8988T (cell line): Measurements from ENCODE around the gene PHF14.
"Not testable (repeated sequence)": the region's sequence is repeated elsewhere in the genome, so short reads cannot be mapped to it uniquely, and the experiment has no call there.

ENCODE experiments used
- DNase-seq: peaks from one replicate; pipeline ENCODE4 v3.0.0; 2011

The PHF14 gene

DNA sequence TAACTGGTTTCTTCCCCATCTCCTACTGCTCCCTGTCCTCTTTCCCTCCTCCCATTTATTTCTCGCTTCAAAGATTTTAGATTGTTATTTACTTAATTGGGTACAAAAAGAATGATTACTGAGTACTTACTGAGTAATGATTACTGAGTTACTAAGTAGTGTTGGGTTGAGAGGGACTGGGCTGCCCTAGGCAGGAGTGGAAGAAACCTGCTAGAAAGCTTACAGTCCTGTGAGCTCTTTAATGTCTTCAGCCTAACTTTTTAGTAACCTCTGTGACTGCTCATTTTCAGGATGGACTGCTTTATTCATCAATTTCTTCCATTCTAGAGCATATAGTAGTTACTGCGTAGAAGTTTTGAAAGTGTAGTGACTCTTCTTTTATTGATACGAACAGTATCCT lies 7.6 kb downstream of the PHF14 start:
- DNase-seq, result no peak

GRCh38 chr7:10990748-10991147 lies 17.1 kb downstream of the PHF14 start:
- DNase-seq, result not testable (repeated sequence)

GRCh38 chr7:10995482-10996166 lies 22.0 kb downstream of the PHF14 start:
- not testable (repeated sequence) for DNase-seq

- DNase-seq, result no peak
Measured at GRCh38 chr7:10998996-10999757, 25.5 kb downstream of the PHF14 start.

DNA sequence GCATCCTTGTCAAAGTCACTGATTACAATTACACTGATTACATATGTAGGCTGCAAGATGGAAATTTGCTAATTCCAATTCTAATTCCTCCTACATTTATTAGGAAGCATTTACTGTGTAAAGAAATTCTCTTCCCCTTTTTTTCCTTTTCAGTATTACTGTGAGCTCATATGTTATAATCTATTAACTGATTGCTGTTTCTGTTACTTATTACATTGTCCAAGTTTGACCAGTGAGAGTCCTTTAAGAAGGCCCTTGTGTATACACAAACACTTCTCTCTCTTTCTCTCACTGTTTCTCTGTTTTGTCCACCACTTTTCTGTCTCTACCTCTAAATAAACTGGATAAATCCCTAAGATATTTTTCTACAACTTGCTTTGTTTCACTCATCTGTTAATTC lies 31.5 kb downstream of the PHF14 start:
- DNase-seq, result no peak

GRCh38 chr7:11006291-11006690 lies 32.6 kb downstream of the PHF14 start:
- no peak for DNase-seq

- DNase-seq, result no peak
Measured at GRCh38 chr7:11009631-11010030, 36.0 kb downstream of the PHF14 start.

DNA sequence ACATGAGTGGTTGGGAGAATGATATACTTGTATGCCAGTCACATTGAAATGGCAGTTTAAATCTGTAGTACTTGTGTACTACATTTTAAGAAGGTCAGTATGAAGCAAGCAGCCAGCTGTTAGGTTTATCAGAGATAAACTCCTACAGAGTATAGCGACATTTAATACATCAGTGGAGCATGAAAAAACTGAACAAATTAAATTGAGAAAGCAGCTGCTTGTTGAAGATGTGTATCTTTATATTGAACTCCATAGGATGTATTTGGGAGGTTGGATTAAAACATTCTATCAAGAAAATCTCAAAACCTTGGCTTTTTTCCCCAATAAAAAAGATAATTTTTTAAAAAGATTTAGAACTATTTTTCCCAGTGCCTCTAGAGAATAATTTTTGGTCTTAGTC lies 47.8 kb downstream of the PHF14 start:
- DNase-seq, result no peak

DNA sequence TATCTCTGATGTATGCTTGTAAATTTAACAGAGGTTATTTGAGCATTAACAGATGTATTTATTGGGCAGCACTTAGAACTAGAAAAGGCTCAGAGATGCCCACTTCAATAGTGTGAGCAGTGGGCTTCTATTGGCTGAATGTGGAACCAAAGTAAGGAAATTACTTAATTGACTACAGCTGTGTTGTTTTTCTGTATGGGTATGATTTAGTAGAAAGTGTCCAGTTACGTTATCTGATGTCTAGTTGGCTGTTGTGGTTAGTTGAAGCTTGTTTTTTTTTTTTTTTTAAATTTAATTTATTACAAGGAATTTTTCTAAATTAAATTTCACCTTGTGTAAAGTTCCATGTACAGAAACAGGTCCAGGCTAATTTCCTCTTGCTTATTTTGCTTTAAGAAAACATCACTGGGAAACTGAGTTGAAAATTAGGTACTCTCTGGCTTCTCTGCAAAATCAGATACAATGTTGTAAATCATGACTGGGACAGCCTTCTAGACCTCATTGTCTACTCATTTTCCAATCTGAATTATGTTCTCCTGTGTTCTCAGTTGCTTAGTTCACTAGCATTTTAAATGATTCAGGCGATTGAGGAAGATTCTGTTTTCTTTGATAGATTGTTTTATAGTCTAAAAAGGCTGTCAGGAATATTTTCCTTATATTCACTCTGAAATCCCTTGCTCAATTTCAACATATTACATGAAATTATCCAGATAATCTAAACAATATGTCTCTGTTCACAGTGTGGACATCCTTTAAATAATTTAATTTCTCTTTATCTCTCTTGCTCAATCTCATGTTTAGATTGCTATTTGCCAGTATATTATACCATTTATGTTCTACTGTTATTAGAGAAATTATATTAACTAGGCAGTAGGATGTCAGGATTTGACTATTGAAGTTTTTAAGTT lies 53.0 kb downstream of the PHF14 start:
- no peak for DNase-seq

DNA sequence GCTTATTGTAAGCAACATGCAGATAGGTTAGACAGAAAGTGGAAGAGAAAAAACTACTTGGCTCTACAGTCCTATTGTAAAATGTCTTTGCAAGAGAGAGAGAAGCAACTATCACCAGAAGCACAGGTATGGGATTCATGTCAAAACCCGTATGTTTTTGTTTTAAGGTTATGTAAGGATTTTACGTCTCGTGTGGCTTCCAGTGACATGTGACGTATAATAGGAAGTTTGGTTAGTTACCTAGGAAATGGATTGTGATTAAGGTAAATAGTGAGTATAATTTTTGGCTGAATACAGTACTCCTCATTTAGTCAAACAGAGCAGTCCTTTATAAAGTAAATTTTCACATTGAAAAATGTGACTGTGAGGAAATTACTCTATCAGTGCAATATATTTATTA lies 62.0 kb downstream of the PHF14 start:
- no peak for DNase-seq

DNA sequence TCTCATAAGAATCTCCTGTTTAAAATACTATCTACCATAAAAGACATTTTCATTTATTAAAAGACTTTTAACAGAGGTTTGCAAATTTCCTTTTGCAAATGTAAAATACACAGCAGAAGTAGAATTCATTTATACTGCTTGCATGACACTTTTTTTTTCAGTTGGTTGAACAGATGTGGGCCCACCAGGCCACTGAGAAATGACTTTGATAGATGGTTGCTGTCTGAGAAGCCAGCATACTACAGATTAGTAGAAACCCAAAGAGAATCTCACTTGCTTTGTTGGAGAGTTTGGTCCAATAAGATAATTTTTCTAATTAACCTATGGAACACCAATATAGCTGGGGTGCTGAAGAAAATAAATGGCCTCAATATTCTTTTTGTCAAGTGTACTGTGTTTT lies 66.3 kb downstream of the PHF14 start:
- no peak for DNase-seq

GRCh38 chr7:11054033-11054432 lies 80.4 kb downstream of the PHF14 start:
- no peak for DNase-seq

DNA sequence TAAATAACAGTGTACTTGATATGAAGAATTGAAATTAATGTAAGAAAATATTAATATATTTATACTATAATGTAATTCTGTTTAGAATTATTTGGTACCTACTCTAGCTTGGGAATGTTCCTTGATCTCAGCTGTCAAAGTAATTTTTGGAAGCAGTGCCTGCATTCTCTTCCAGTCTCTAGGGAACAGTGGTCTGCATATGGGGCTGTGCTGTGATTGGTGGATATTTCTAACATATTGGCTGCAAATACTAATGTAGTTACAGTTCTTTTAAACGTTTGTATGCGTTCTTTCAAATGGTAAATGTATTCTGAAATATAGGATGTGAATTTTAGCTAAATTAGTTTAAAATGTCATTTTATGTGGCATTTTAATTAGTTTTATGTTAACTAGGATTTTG lies 87.2 kb downstream of the PHF14 start:
- DNase-seq, result no peak

DNA sequence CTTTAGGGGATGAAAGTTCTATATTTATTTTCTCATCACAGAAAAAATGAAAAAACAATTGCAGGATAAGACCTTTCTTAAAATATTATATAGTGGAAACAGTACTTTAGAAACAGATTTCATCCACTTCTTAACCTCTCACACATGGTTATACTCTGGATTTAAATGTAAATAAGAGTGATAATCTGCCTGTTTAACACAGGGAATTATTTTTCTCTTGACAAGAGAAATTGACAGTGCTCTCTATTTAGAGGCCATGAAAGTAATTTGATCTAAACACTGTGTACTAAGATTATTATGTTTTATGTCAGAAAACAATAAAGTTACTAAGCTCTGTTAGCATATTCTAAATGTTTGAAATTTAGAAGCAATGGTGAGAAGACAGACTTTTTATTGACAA lies 88.4 kb downstream of the PHF14 start:
- DNase-seq, result no peak

DNA sequence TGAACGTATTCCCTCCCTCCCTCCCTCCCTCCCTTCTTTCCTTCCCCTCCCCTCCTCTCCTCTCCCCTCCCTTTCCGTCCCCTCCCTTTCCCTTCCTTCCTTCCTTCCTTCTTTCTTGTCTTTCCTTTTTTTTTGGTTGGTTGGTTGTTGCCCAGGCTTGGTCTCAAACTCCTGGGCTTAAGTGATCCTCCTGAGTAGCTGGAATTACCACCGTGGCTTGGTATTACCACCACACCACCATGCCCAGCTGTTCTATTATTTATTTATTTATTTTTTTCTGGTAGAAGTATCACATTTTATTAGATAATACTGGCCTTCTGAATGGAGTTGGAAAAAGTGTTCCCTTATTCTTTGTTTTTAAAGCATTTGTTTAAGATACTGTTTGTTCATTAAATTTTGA lies 95.9 kb downstream of the PHF14 start:
- DNase-seq, result no peak

DNA sequence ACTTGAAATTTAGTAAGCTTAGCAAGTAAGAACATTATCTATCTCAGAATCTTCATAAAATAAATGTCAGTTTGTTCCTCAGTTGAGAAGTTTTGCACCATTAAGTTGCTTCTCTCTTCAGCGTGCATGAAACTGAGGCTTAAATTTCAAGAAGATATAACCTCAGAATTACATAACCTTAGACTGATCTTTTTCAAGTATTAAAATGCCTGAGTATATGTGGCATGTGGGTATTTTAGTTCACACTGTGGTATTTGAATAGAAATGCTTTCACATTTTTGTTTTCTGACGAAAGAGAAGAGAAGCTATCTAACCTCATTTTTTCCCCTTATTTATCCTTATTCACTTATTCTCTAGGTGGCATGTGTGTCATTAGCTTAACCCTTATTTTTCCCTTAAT lies 104.1 kb downstream of the PHF14 start:
- DNase-seq, result no peak

- no peak for DNase-seq
Measured at GRCh38 chr7:11078247-11078834, 104.7 kb downstream of the PHF14 start.

DNA sequence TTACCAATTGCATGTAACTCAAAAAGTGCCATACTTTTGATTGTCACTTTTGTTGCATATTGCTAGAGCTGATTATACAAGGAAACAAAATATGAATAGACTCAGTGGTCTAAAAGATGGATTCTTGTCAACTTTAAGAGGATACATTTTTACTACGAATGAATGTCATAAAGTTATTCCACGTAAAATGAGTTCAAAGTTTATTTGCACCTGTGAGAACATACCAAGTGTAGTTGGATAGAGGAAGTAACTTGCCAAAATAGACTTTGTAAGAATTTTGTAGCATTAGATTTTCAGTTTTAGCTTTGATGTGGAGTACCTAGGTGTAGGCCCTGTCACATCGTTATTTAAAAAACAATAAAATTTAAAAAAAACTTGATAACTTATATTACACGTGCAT lies 106.2 kb downstream of the PHF14 start:
- DNase-seq, result no peak

DNA sequence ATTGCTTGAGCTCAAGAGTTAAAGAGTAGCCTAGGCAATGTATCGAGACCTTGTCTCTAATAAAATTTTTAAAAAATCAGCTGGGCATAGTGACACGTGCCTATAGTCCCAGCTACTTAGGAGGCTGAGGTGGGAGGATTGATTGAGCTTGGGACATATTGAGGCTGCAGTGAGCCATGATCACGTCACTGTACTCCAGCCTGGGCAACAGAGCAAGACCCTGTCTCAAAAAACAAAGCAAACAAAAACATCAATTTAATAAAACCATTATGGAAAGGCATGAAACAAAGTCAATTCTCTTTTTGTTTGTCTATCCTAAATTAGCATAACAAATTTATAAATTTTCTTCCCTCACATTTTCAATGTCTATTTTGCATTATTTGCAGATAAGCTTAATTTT lies 108.4 kb downstream of the PHF14 start:
- DNase-seq, result no peak

GRCh38 chr7:11082552-11083213 lies 109.0 kb downstream of the PHF14 start:
- no peak for DNase-seq

DNA sequence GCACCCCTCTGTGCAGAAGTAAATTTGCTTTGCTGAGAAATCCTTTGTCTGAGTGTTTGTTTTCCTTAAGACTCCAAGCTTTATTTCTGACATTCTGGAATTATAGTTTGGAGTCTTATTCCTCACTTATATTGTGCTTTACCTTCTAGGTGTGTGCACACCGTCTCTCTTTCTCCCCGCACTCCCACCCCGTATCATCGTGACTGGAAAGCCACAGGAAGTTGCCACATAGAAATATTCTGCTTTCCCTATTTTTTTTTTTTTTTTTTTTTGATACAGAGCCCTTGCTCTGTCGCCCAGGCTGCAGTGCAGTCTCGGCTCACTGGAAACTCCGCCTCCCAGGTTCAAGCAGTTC lies 109.5 kb downstream of the PHF14 start:
- no peak for DNase-seq

- DNase-seq, result no peak
Measured at GRCh38 chr7:11104578-11104977, 130.9 kb downstream of the PHF14 start.

DNA sequence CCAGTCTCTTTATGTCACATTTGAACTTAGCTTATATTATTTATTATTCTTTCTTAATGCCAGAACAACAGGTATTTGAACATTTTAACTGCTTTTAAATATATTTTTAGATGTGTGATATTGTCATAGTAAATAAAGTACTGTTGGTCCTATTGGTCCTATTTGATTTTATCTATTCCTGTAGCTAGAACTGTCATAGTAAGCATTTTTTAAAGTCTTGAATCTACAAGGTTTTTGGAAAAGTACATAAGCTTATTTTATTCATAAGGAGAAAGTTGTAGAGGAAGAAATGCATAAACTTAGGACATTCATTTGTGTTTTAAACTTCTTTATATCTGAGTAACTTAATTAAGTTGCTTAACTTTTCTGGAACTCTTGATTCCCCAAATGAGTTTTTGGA lies 136.0 kb downstream of the PHF14 start:
- no peak for DNase-seq
